ENCODE data around the gene PTPN5. TPM values are rescaled to one million over a fixed set of nuclear protein-coding genes. Genes with fewer than 3 reads are reported as not detected.
A peak's percentile ranks its signal among the peaks of the same experiment; 100 is the strongest.
"Not testable (repeated sequence)": the region's sequence is repeated elsewhere in the genome, so short reads cannot be mapped to it uniquely, and the experiment has no call there.

The PTPN5 gene
- total RNA-seq, 6 experiments from 2014 or later, result not detected

- no peak overlapping the region; the same call in 1 of the 2 replicates for H3K4me3 Mint-ChIP-seq
- peaks cover 17% of the 10 kb centered on the region for H3K4me1 Mint-ChIP-seq (ENCODE audit: low read depth)
- H3K9me3 Mint-ChIP-seq, result no peaks in the 10 kb centered on the region
- peaks cover 15% of the 10 kb centered on the region for H3K27me3 Mint-ChIP-seq (ENCODE audit: insufficient read depth)
- H3K27ac Mint-ChIP-seq, result no peak overlapping the region
- no peak for DNase-seq
- no peak for TF ChIP-seq CTCF (IDR thresholded peaks at IDR 0.05)
- H3K36me3 Mint-ChIP-seq (ENCODE audit: low read depth), result no peaks in the 10 kb centered on the region
Observed at GRCh38 chr11:18692941-18693760, 98.4 kb downstream of the PTPN5 start.

GRCh38 chr11:18691467-18692140 lies 100.0 kb downstream of the PTPN5 start:
- not testable (repeated sequence) for H3K4me1 Mint-ChIP-seq (ENCODE audit: low read depth); DNase-seq; H3K9me3 Mint-ChIP-seq; H3K36me3 Mint-ChIP-seq (ENCODE audit: low read depth); H3K4me3 Mint-ChIP-seq; H3K27ac Mint-ChIP-seq
- peaks cover 19% of the 10 kb centered on the region for H3K27me3 Mint-ChIP-seq (ENCODE audit: insufficient read depth)

- no peak overlapping the region for H3K27ac Mint-ChIP-seq
- H3K4me3 Mint-ChIP-seq, result no peak overlapping the region
- no peaks in the 10 kb centered on the region for H3K36me3 Mint-ChIP-seq (ENCODE audit: low read depth)
- TF ChIP-seq CTCF (IDR thresholded peaks at IDR 0.05), result no peak
- no peaks in the 10 kb centered on the region for H3K9me3 Mint-ChIP-seq
- no peak for DNase-seq
- H3K4me1 Mint-ChIP-seq (ENCODE audit: low read depth), result no peaks in the 10 kb centered on the region
- H3K27me3 Mint-ChIP-seq (ENCODE audit: insufficient read depth), result peaks cover 22% of the 10 kb centered on the region
Observed at GRCh38 chr11:18684267-18684666, 107.3 kb downstream of the PTPN5 start.

- DNase-seq, result no peak
- Mint-ChIP-seq H3K27ac (no peak overlapping the region), H3K4me1 (ENCODE audit: low read depth) (no peaks in the 10 kb centered on the region), H3K4me3 (no peak overlapping the region), H3K36me3 (ENCODE audit: low read depth) (no peaks in the 10 kb centered on the region), H3K27me3 (ENCODE audit: insufficient read depth) (peaks cover 18% of the 10 kb centered on the region), H3K9me3 (no peaks in the 10 kb centered on the region)
- no peak for TF ChIP-seq CTCF (IDR thresholded peaks at IDR 0.05)
Observed at GRCh38 chr11:18682466-18682865, 109.1 kb downstream of the PTPN5 start.

- H3K4me3 Mint-ChIP-seq; H3K27ac Mint-ChIP-seq; H3K36me3 Mint-ChIP-seq (ENCODE audit: low read depth); H3K9me3 Mint-ChIP-seq; H3K4me1 Mint-ChIP-seq (ENCODE audit: low read depth): not testable (repeated sequence)
- DNase-seq, result peak; percentile 25
- peaks cover 20% of the 10 kb centered on the region for H3K27me3 Mint-ChIP-seq (ENCODE audit: insufficient read depth)
Observed at GRCh38 chr11:18681949-18682348, 109.6 kb downstream of the PTPN5 start.

Other genes starting within 250 kb of the PTPN5 start
- 10 to 100 TPM; 20.0 to 29.0 (median 24.4) TPM for gene UEVLD, start 203.1 kb downstream of the PTPN5 start, total RNA-seq (2021; fragmentation: NEBNext Ultra II Directional; extraction: Animal tissue kit (Norgen Biotek cat#: 25700))
- 1 to 10 TPM; 1.5 to 2.8 (median 2.4) TPM for gene MISFA, start 192.0 kb downstream of the PTPN5 start, total RNA-seq (2021; fragmentation: NEBNext Ultra II Directional; extraction: Animal tissue kit (Norgen Biotek cat#: 25700))
- 10 to 100 TPM; 25.9 to 29.8 (median 28.1) TPM for gene SPTY2D1, start 157.5 kb downstream of the PTPN5 start, total RNA-seq (2021; fragmentation: NEBNext Ultra II Directional; extraction: Animal tissue kit (Norgen Biotek cat#: 25700))
- gene TMEM86A, start 93.0 kb downstream of the PTPN5 start, total RNA-seq (2021; fragmentation: NEBNext Ultra II Directional; extraction: Animal tissue kit (Norgen Biotek cat#: 25700)), result under 1 TPM; 0.23 to 0.61 (median 0.41) TPM
- gene IGSF22, start 65.6 kb downstream of the PTPN5 start, total RNA-seq (2021; fragmentation: NEBNext Ultra II Directional; extraction: Animal tissue kit (Norgen Biotek cat#: 25700)), result not detected
- gene MRGPRX1, start 147.6 kb upstream of the PTPN5 start, total RNA-seq (2021; fragmentation: NEBNext Ultra II Directional; extraction: Animal tissue kit (Norgen Biotek cat#: 25700)), result not detected